Tibial artery (tissue), 4 donors: ENCODE results near the gene F2RL1.

Experiments
- DNase-seq, 2 donors: peaks; one replicate each; pipeline ENCODE4 v3.0.0-alpha.2; 2019
- H3K27ac ChIP-seq, 2 donors: fragments of 200-600 bp; sonication (generic) in 1 of 2; 1 replicate in 1 of 2; 2 replicates in 1 of 2; pipeline ENCODE4 v1.5.1; 2018 to 2019; ENCODE audit warnings: mild to moderate bottlenecking in 1 of 2
- H3K27me3 ChIP-seq, 2 donors: fragments of 200-600 bp; sonication (generic) in 1 of 2; one replicate each; pipeline versions ENCODE4 v1.5.1 to v1.6.0; 2016 to 2019
- H3K36me3 ChIP-seq, 3 donors: fragments of 200-600 bp; sonication (generic) in 2 of 3; one replicate each; pipeline ENCODE4 v1.5.1; 2016 to 2019; ENCODE audit warnings: mild to moderate bottlenecking in 2 of 3
- H3K4me1 ChIP-seq, 4 donors: fragments of 200-600 bp; sonication (generic) in 2 of 4; 1 replicate in 3 of 4; 2 replicates in 1 of 4; pipeline ENCODE4 v1.5.1; 2016 to 2019
- H3K4me3 ChIP-seq, 2 donors: fragments of 200-600 bp; sonication (generic) in 1 of 2; 1 replicate in 1 of 2; 2 replicates in 1 of 2; pipeline ENCODE4 v1.5.1; 2018 to 2019; ENCODE audit warnings: mild to moderate bottlenecking in 2 of 2
- H3K9me3 ChIP-seq, 3 donors: fragments of 200-600 bp; sonication (generic) in 1 of 3; one replicate each; pipeline ENCODE4 v1.5.1; 2016 to 2019
- CTCF ChIP-seq, 2 experiments: fragments of 200-600 bp in 1 of 2; fragments of 450-650 bp in 1 of 2; IDR thresholded peaks; one replicate each; pipeline ENCODE4 v1.5.1; 2017 to 2019; ENCODE audit warnings: antibody characterized with exemption in 2 of 2, mild to moderate bottlenecking in 1 of 2, moderate library complexity in 1 of 2
- intact Hi-C: fragments of 100-400 bp; cut with DNase I; formaldehyde crosslinking; loops from one replicate; pipeline ENCODE4 v1.15.0; 2023; ENCODE audit warnings: low total_unique reads

F2RL1 gene

GRCh38 chr5:76801159-76801802 is 17.5 kb upstream of the F2RL1 start:
- Histone ChIP-seq H3K36me3 (no peaks in the 10 kb centered on the region), H3K27ac (no peak overlapping the region)

GRCh38 chr5:76801803-76802195 is 17.0 kb upstream of the F2RL1 start:
- H3K9me3 ChIP-seq = no peaks in the 10 kb centered on the region
- H3K4me3 ChIP-seq = no peak overlapping the region
- TF ChIP-seq CTCF (IDR thresholded peaks at IDR 0.05) = no peak
- no peaks in the 10 kb centered on the region for H3K4me1 ChIP-seq
- intact Hi-C loops = no loop called here
- no peak overlapping the region for H3K27ac ChIP-seq
- no peaks in the 10 kb centered on the region for H3K27me3 ChIP-seq
- no peak for DNase-seq
- no peaks in the 10 kb centered on the region for H3K36me3 ChIP-seq

More at GRCh38 chr5:76801159-76801802, 17.5 kb upstream of the F2RL1 start:
- intact Hi-C loops = no loop called here
- Histone ChIP-seq H3K4me1 (no peaks in the 10 kb centered on the region), H3K27me3 (no peaks in the 10 kb centered on the region), H3K9me3 (no peaks in the 10 kb centered on the region), H3K4me3 (no peak overlapping the region)
- peak in 1 of 2 donors; percentile 57 for DNase-seq
- no peak for TF ChIP-seq CTCF (IDR thresholded peaks at IDR 0.05)

- H3K4me1 ChIP-seq = no peaks in the 10 kb centered on the region
- no peak for TF ChIP-seq CTCF (IDR thresholded peaks at IDR 0.05)
- no peak overlapping the region for H3K4me3 ChIP-seq
- no peaks in the 10 kb centered on the region for H3K36me3 ChIP-seq
- no peaks in the 10 kb centered on the region for H3K9me3 ChIP-seq
- no peak for DNase-seq
- no peak overlapping the region for H3K27ac ChIP-seq
- intact Hi-C loops = no loop called here
- no peaks in the 10 kb centered on the region for H3K27me3 ChIP-seq
Measured at GRCh38 chr5:76804266-76804665, 14.6 kb upstream of the F2RL1 start.

- TF ChIP-seq CTCF (IDR thresholded peaks at IDR 0.05) = no peak
- Histone ChIP-seq H3K27ac (no peak overlapping the region), H3K9me3 (no peaks in the 10 kb centered on the region)
Measured at GRCh38 chr5:76805821-76806505, 12.9 kb upstream of the F2RL1 start.

GRCh38 chr5:76807296-76807695 is 11.5 kb upstream of the F2RL1 start:
- no peaks in the 10 kb centered on the region for H3K9me3 ChIP-seq
- intact Hi-C loops = no loop called here
- H3K4me3 ChIP-seq = no peak overlapping the region
- H3K27me3 ChIP-seq = no peaks in the 10 kb centered on the region
- H3K36me3 ChIP-seq = no peaks in the 10 kb centered on the region
- no peaks in the 10 kb centered on the region for H3K4me1 ChIP-seq
- no peak for DNase-seq
- no peak for TF ChIP-seq CTCF (IDR thresholded peaks at IDR 0.05)
- no peak overlapping the region for H3K27ac ChIP-seq

More at GRCh38 chr5:76805821-76806505, 12.9 kb upstream of the F2RL1 start:
- no peak for DNase-seq
- intact Hi-C loops = no loop called here
- no peaks in the 10 kb centered on the region for H3K4me1 ChIP-seq
- H3K36me3 ChIP-seq = no peaks in the 10 kb centered on the region
- no peak overlapping the region for H3K4me3 ChIP-seq
- H3K27me3 ChIP-seq = no peaks in the 10 kb centered on the region
